Nephron (organoid): ENCODE results near the gene CMTM7.
"Not testable (repeated sequence)": the region's sequence is repeated elsewhere in the genome, so short reads cannot be mapped to it uniquely, and the experiment has no call there.

Source experiments
- H3K27ac Mint-ChIP-seq, 3 experiments: 2 replicates each; pipeline ENCODE4 v1.8.0; 2020; ENCODE audit warnings: mixed read lengths in 3 of 3, mild to moderate bottlenecking in 2 of 3, moderate library complexity in 1 of 3
- H3K27me3 Mint-ChIP-seq: 2 replicates; pipeline ENCODE4 v1.8.0; 2021; ENCODE audit warnings: low read depth, mild to moderate bottlenecking, moderate library complexity, mixed read lengths
- H3K36me3 Mint-ChIP-seq: 2 replicates; pipeline ENCODE4 v1.8.0; 2020; ENCODE audit warnings: low read depth, mixed read lengths
- H3K4me1 Mint-ChIP-seq: 2 replicates; pipeline ENCODE4 v1.8.0; 2020; ENCODE audit warnings: mixed read lengths
- H3K4me3 Mint-ChIP-seq, 3 experiments: 2 replicates each; pipeline ENCODE4 v1.8.0; 2020; ENCODE audit warnings: mild to moderate bottlenecking in 3 of 3, mixed read lengths in 3 of 3, moderate library complexity in 2 of 3
- H3K9me3 Mint-ChIP-seq: 2 replicates; pipeline ENCODE4 v1.8.0; 2020; ENCODE audit warnings: mixed read lengths
- TF ChIP-seq, protein P1 (sequence below), 3 experiments: fragments of 200-600 bp; sonication (generic); IDR thresholded peaks; one replicate each; pipeline ENCODE4 v1.5.0; 2021; ENCODE audit warnings: antibody characterized with exemption in 3 of 3; ENCODE audit not compliant: unreplicated experiment in 3 of 3

Gene CMTM7

DNA sequence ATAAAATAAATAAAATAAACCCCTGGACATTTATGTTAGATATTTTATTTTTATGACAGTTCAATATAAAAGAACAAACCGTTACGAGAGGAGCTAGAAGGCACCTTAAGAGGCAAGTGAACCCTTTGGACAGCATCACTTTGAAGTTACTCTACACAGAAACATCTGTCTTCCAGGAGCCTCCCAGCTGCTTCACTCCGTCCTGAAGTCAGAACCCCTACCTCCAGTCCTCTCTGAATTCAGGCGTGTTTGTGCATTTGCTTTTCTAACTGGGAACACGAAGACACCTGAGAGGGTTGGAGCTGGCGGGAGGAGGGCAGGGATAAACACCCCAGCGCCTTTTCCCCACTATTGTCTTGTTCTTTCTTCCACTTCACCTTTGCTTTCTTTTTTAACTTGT lies 46.2 kb downstream of the CMTM7 start:
- peaks cover 10% of the 10 kb centered on the region for H3K36me3 Mint-ChIP-seq
- H3K27me3 Mint-ChIP-seq: peaks cover 4% of the 10 kb centered on the region
- H3K4me1 Mint-ChIP-seq: no peaks in the 10 kb centered on the region
- H3K4me3 Mint-ChIP-seq: no peak overlapping the region
- TF ChIP-seq, protein P1, sequence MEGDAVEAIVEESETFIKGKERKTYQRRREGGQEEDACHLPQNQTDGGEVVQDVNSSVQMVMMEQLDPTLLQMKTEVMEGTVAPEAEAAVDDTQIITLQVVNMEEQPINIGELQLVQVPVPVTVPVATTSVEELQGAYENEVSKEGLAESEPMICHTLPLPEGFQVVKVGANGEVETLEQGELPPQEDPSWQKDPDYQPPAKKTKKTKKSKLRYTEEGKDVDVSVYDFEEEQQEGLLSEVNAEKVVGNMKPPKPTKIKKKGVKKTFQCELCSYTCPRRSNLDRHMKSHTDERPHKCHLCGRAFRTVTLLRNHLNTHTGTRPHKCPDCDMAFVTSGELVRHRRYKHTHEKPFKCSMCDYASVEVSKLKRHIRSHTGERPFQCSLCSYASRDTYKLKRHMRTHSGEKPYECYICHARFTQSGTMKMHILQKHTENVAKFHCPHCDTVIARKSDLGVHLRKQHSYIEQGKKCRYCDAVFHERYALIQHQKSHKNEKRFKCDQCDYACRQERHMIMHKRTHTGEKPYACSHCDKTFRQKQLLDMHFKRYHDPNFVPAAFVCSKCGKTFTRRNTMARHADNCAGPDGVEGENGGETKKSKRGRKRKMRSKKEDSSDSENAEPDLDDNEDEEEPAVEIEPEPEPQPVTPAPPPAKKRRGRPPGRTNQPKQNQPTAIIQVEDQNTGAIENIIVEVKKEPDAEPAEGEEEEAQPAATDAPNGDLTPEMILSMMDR (IDR thresholded peaks at IDR 0.05; ENCODE audit: unreplicated experiment in 3 of 3): no peak
- H3K9me3 Mint-ChIP-seq: no peaks in the 10 kb centered on the region
- H3K27ac Mint-ChIP-seq: no peak overlapping the region

DNA sequence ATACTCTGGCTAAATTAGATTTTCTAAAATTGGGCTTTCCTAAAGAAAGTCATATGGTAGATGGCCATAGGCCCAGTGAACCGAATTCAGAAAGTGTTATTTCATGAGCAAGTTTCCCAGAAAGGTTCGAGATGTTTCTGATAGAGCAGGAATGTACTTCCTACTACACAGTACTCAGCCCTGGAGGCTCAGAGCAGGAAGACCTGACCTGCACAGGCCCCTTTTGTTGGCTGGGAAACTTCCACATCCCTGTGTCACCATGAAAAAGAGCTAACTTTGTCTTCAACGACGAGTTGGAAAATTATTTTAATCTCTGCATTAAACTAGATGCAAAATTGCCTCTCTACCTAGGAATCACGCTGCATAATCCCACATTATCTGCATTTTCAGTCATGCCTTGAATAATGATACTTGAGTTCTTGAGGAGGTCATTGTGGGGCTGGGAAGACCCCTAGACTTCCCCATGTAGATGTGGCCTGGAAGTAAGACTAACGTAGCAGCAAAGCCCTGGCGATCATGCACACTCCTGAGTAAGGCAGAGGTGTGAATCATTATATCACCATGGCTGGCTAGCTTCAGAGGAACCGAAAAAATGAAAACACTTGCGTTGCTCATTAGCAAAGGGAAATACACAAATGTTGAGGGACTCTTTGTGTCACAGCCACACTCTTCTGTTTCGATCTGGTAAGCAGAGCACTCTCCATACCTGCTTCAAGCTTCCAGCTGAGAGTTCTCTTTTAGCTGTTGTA lies 47.1 kb downstream of the CMTM7 start:
- no peaks in the 10 kb centered on the region for H3K9me3 Mint-ChIP-seq
- TF ChIP-seq, protein P1 (IDR thresholded peaks at IDR 0.05; ENCODE audit: unreplicated experiment in 3 of 3): no peak
- no peak overlapping the region for H3K4me3 Mint-ChIP-seq
- no peaks in the 10 kb centered on the region for H3K4me1 Mint-ChIP-seq
- peak overlapping the region in 1 of 3 experiments; percentile 16 for H3K27ac Mint-ChIP-seq
- H3K36me3 Mint-ChIP-seq: peaks cover 17% of the 10 kb centered on the region
- peaks cover 4% of the 10 kb centered on the region for H3K27me3 Mint-ChIP-seq

DNA sequence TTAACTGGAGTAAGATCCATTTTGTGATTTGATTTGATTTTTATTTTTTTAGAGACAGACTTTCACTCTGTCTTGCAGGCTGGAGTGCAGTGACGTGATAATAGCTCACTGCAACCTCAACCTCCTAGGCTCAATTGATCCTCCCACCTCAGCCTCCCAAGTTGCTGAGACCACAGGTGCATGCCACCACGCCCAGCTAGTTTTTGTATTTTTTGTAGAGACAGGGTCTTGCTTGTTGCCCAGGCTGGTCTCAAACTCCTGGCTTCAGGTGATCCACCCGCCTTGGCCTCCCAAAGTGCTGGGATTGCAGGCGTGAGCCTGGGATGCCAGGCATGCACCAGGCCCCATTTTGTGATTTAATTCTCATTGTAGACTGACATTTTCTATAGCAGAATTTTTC lies 47.8 kb downstream of the CMTM7 start:
- not testable (repeated sequence) for H3K4me3 Mint-ChIP-seq, H3K27me3 Mint-ChIP-seq, H3K4me1 Mint-ChIP-seq, H3K9me3 Mint-ChIP-seq, H3K27ac Mint-ChIP-seq
- H3K36me3 Mint-ChIP-seq: peaks cover 24% of the 10 kb centered on the region

DNA sequence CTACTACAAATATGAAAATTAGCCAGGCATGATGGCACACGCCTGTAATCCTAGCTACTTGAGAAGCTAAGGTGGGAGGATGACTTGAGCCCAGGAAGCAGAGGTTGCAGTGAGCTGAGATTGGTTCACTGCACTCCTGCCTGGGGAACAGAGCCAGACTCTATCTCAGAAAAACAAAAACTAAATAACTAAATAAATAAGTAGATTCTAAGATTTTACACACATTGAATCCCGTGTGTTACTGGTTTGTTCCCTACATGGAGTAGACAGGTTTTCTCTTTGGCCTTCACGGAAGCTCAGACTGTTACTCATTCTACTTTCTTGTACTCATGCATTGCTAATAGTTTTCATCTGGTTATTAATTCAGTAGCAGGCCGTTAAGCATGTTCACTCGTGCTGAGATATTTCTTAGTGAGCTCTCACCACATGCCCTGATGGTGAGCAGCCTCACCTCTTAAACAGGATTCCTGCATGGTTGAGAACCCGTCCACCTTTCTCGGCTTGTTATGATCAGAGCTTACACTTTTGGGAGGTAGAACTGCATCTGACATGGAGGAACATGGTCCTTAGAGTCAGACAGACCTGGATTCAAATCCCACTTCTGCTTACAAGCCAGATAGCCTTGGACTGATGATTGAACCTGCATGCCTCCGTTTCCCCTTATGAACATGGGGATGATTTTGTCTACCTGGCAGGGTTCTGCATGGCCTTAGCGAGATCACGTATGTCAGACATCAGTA lies 49.1 kb downstream of the CMTM7 start:
- no peak overlapping the region for H3K4me3 Mint-ChIP-seq
- H3K36me3 Mint-ChIP-seq: peaks cover 29% of the 10 kb centered on the region
- peak overlapping the region in 2 of 3 experiments; percentile 19 to 53 for H3K27ac Mint-ChIP-seq
- peaks cover 5% of the 10 kb centered on the region for H3K9me3 Mint-ChIP-seq
- TF ChIP-seq, protein P1 (IDR thresholded peaks at IDR 0.05; ENCODE audit: unreplicated experiment in 3 of 3): no peak
- peaks cover 4% of the 10 kb centered on the region for H3K27me3 Mint-ChIP-seq
- H3K4me1 Mint-ChIP-seq: no peaks in the 10 kb centered on the region

DNA sequence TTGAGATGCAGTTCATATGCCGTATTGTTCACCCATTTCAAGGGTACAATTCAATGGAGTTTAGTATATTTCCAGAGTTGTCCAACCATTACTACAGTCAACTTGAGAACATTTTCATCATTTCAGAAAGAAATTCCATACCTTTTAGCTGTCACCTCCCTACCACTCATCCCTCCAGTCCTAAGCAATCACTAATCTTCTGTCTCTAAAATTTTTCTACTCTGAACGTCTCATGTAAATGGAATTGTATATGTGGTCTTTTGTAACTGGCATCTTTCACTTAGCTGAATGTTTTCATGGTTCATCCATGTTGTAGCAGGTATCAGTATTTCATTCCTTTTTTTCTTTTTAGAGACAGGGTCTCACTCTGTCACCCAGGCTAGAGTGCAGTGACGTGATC lies 51.1 kb downstream of the CMTM7 start:
- H3K36me3 Mint-ChIP-seq: peaks cover 48% of the 10 kb centered on the region
- TF ChIP-seq, protein P1 (IDR thresholded peaks at IDR 0.05; ENCODE audit: unreplicated experiment in 3 of 3): no peak
- peaks cover 4% of the 10 kb centered on the region for H3K27me3 Mint-ChIP-seq
- H3K27ac Mint-ChIP-seq: no peak overlapping the region
- H3K9me3 Mint-ChIP-seq: peaks cover 17% of the 10 kb centered on the region
- no peak overlapping the region for H3K4me3 Mint-ChIP-seq
- no peaks in the 10 kb centered on the region for H3K4me1 Mint-ChIP-seq

DNA sequence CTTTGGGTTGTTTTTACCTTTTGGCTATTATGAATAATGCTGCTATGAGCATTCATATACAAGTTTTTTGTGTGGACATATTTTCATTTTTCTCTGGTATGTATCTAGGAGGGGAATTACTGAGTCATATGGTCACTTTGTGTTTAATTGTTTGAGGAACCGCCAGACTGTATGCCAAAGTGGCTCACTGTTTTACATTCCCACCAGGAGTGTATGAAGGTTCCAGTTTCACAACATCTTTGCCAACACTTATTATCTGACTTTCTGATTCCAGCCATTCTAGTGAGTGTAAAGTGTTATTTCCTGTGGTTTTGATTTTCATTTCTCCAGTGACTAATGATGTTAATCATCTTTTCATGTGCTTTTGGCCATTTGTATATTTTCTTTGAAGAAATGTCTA lies 51.8 kb downstream of the CMTM7 start:
- no peaks in the 10 kb centered on the region for H3K4me1 Mint-ChIP-seq
- TF ChIP-seq, protein P1 (IDR thresholded peaks at IDR 0.05; ENCODE audit: unreplicated experiment in 3 of 3): no peak
- H3K27ac Mint-ChIP-seq: no peak overlapping the region
- no peak overlapping the region for H3K4me3 Mint-ChIP-seq
- peaks cover 50% of the 10 kb centered on the region for H3K36me3 Mint-ChIP-seq
- peaks cover 4% of the 10 kb centered on the region for H3K27me3 Mint-ChIP-seq
- H3K9me3 Mint-ChIP-seq: peaks cover 17% of the 10 kb centered on the region
